GM13977 (cell line): ENCODE results near the gene PIP4K2A.

ENCODE experiments used
- DNase-seq: peaks from one replicate; pipeline ENCODE4 v3.0.0; 2012; ENCODE audit warnings: low spot score
- in situ Hi-C: fragments of 300-500 bp; cut with MboI; formaldehyde crosslinking; loops from one replicate; pipeline ENCODE4 v1.12.0; 2022; ENCODE audit warnings: low sequenced_read_pairs, low pct_unique_long_range_greater_than_20kb, mixed read lengths, inconsistent platforms; ENCODE audit not compliant: unreplicated experiment
- TF ChIP-seq, protein P1 (sequence below): IDR thresholded peaks from 2 replicates; pipeline ENCODE4 v1.5.1; 2012; ENCODE audit warnings: mild to moderate bottlenecking, control low read depth; ENCODE audit not compliant: insufficient read depth; ENCODE audit errors: extremely low read depth, missing control alignments

The PIP4K2A gene

GRCh38 chr10:22612318-22612717 lies 102.1 kb downstream of the PIP4K2A start:
- in situ Hi-C loops: no loop called here
- no peak for DNase-seq
- TF ChIP-seq, protein P1, sequence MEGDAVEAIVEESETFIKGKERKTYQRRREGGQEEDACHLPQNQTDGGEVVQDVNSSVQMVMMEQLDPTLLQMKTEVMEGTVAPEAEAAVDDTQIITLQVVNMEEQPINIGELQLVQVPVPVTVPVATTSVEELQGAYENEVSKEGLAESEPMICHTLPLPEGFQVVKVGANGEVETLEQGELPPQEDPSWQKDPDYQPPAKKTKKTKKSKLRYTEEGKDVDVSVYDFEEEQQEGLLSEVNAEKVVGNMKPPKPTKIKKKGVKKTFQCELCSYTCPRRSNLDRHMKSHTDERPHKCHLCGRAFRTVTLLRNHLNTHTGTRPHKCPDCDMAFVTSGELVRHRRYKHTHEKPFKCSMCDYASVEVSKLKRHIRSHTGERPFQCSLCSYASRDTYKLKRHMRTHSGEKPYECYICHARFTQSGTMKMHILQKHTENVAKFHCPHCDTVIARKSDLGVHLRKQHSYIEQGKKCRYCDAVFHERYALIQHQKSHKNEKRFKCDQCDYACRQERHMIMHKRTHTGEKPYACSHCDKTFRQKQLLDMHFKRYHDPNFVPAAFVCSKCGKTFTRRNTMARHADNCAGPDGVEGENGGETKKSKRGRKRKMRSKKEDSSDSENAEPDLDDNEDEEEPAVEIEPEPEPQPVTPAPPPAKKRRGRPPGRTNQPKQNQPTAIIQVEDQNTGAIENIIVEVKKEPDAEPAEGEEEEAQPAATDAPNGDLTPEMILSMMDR: no peak

GRCh38 chr10:22611425-22612115 lies 102.8 kb downstream of the PIP4K2A start:
- TF ChIP-seq, protein P1: no peak
- peak; percentile 21 for DNase-seq
- in situ Hi-C loops: no loop called here

- in situ Hi-C loops: no loop called here
- no peak for DNase-seq
- TF ChIP-seq, protein P1: no peak
Observed at GRCh38 chr10:22610610-22611009, 103.8 kb downstream of the PIP4K2A start.

- TF ChIP-seq, protein P1: no peak
- DNase-seq: no peak
- in situ Hi-C loops: no loop called here
Observed at GRCh38 chr10:22609719-22610465, 104.5 kb downstream of the PIP4K2A start.

- TF ChIP-seq, protein P1: no peak
- no peak for DNase-seq
- in situ Hi-C loops: no loop called here
Observed at GRCh38 chr10:22609251-22609650, 105.1 kb downstream of the PIP4K2A start.

DNA sequence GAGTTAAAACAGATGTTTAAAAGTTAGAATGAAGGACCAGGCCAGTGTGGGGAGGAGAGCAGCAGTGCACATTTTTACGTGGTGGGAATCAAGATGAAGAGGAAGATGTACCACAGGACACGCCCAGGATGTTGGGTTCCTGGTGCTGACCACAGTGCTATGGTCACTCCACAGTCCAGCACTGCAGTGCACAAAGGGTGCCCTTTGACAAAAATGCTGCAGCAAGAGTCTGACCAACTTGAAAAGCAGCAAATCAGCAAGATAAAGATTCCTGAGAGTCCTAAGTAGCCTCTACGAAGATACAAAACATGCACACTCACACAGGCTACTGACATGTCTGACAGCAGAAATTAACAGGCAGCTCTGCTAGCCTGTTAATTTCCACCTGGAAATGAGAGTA lies 107.1 kb downstream of the PIP4K2A start:
- in situ Hi-C loops: no loop called here
- TF ChIP-seq, protein P1: no peak
- DNase-seq: no peak
